ENCODE results near the gene ATG16L1.

ATG16L1 gene

GRCh38 chr2:233270366-233270765, 18.9 kb downstream of the ATG16L1 start:
- H3K4me3 ChIP-seq (ENCODE audit: low read depth, low read length): peak overlapping the region; percentile 5
- TF ChIP-seq, protein P1, sequence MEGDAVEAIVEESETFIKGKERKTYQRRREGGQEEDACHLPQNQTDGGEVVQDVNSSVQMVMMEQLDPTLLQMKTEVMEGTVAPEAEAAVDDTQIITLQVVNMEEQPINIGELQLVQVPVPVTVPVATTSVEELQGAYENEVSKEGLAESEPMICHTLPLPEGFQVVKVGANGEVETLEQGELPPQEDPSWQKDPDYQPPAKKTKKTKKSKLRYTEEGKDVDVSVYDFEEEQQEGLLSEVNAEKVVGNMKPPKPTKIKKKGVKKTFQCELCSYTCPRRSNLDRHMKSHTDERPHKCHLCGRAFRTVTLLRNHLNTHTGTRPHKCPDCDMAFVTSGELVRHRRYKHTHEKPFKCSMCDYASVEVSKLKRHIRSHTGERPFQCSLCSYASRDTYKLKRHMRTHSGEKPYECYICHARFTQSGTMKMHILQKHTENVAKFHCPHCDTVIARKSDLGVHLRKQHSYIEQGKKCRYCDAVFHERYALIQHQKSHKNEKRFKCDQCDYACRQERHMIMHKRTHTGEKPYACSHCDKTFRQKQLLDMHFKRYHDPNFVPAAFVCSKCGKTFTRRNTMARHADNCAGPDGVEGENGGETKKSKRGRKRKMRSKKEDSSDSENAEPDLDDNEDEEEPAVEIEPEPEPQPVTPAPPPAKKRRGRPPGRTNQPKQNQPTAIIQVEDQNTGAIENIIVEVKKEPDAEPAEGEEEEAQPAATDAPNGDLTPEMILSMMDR (IDR thresholded peaks at IDR 0.05; ENCODE audit: control insufficient read depth, extremely low read depth, insufficient read depth): no peak
- no peak for DNase-seq (ENCODE audit: low read depth)

DNA sequence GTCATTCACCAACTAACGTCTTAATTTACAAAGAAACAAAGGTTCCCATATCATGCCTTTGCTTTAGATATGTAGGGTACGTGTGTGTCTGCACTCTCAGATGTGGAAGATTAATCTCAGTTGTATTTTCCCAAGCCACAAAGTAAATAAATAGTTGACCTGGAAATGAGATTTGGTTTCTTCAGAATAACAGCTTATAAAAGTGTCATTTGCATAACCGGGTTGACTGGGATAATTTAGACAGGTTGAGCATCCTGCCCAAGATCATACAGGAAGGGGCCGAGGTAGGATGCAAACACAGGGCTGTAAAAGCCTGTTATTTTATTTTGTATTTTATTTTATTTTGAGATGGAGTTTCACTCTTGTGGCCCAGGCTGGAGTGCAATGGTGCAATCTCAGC, 19.5 kb downstream of the ATG16L1 start:
- TF ChIP-seq, protein P1 (IDR thresholded peaks at IDR 0.05; ENCODE audit: control insufficient read depth, extremely low read depth, insufficient read depth): no peak
- peak overlapping the region; percentile 5; the same call in 1 of the 2 replicates for H3K4me3 ChIP-seq (ENCODE audit: low read depth, low read length)
- peak; percentile 84 for DNase-seq (ENCODE audit: low read depth)

- TF ChIP-seq, protein P1 (IDR thresholded peaks at IDR 0.05; ENCODE audit: control insufficient read depth, extremely low read depth, insufficient read depth): no peak
- peak overlapping the region; percentile 11; the same call in 1 of the 2 replicates for H3K4me3 ChIP-seq (ENCODE audit: low read depth, low read length)
Measured at GRCh38 chr2:233271693-233272092, 20.2 kb downstream of the ATG16L1 start.

GRCh38 chr2:233273120-233273519, 21.6 kb downstream of the ATG16L1 start:
- TF ChIP-seq, protein P1 (IDR thresholded peaks at IDR 0.05; ENCODE audit: control insufficient read depth, extremely low read depth, insufficient read depth): no peak
- no peak overlapping the region for H3K4me3 ChIP-seq (ENCODE audit: low read depth, low read length)
- no peak for DNase-seq (ENCODE audit: low read depth)

More at GRCh38 chr2:233271693-233272092, 20.2 kb downstream of the ATG16L1 start:
- peak; percentile 97 for DNase-seq (ENCODE audit: low read depth)

DNA sequence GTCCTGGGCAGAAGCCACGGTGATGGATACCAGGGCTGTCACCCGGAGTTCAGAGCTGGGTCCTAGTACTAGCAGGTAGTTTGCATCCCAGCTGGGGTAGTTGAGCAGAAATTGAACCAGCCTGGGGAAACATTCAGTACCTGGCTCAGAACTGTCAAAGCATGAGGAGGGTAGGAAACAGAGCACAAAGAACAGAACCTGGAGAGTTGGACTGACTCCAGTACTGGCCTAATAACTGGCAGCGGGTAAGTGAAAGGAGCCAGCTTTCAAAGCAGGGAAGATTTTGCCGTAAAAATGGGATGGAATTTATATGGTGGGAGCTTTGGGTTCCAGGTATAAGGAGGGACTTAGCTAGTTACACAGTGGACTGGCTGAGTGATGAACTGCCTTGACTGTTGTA, 23.8 kb downstream of the ATG16L1 start:
- TF ChIP-seq, protein P1 (IDR thresholded peaks at IDR 0.05; ENCODE audit: control insufficient read depth, extremely low read depth, insufficient read depth): no peak
- H3K4me3 ChIP-seq (ENCODE audit: low read depth, low read length): no peak overlapping the region
- no peak for DNase-seq (ENCODE audit: low read depth)

GRCh38 chr2:233278921-233279320, 27.4 kb downstream of the ATG16L1 start:
- DNase-seq (ENCODE audit: low read depth): no peak
- no peak overlapping the region for H3K4me3 ChIP-seq (ENCODE audit: low read depth, low read length)
- TF ChIP-seq, protein P1 (IDR thresholded peaks at IDR 0.05; ENCODE audit: control insufficient read depth, extremely low read depth, insufficient read depth): no peak

GRCh38 chr2:233280114-233280693, 28.7 kb downstream of the ATG16L1 start:
- TF ChIP-seq, protein P1 (IDR thresholded peaks at IDR 0.05; ENCODE audit: control insufficient read depth, extremely low read depth, insufficient read depth): no peak
- H3K4me3 ChIP-seq (ENCODE audit: low read depth, low read length): no peak overlapping the region
- DNase-seq (ENCODE audit: low read depth): peak; percentile 71
